Uterus (tissue), 4 donors: Measurements from ENCODE around the gene TMCO1. TPM values are rescaled to one million over a fixed set of nuclear protein-coding genes. Genes with fewer than 3 reads are reported as not detected.
"Not testable (repeated sequence)": the region's sequence is repeated elsewhere in the genome, so short reads cannot be mapped to it uniquely, and the experiment has no call there.

Source experiments
- DNase-seq, 2 donors: peaks; one replicate each; pipeline ENCODE4 v3.0.0-alpha.2; 2019 to 2020
- H3K27ac ChIP-seq, 2 donors: fragments of 200-600 bp; sonication (generic); 1 replicate in 1 of 2; 2 replicates in 1 of 2; pipeline ENCODE4 v1.5.1; 2016 to 2018
- H3K27me3 ChIP-seq, 2 donors: fragments of 200-600 bp; sonication (generic); one replicate each; pipeline ENCODE4 v1.5.1; 2018 to 2019; ENCODE audit warnings: control low read depth in 1 of 2
- H3K36me3 ChIP-seq, 2 donors: fragments of 200-600 bp; sonication (generic); one replicate each; pipeline ENCODE4 v1.5.1; 2019; ENCODE audit warnings: control low read depth in 1 of 2
- H3K4me1 ChIP-seq, 2 donors: fragments of 200-600 bp; sonication (generic); one replicate each; pipeline ENCODE4 v1.5.1; 2018 to 2019; ENCODE audit warnings: control low read depth in 1 of 2
- H3K4me3 ChIP-seq, 2 donors: fragments of 200-600 bp; sonication (generic); 1 replicate in 1 of 2; 2 replicates in 1 of 2; pipeline ENCODE4 v1.5.1; 2018 to 2019; ENCODE audit warnings: mild to moderate bottlenecking in 1 of 2
- H3K9me3 ChIP-seq, 2 donors: fragments of 200-600 bp; sonication (generic); one replicate each; pipeline ENCODE4 v1.5.1; 2019; ENCODE audit warnings: control low read depth in 1 of 2
- CTCF ChIP-seq, 4 experiments: fragments of 200-600 bp in 2 of 4; fragments of 450-650 bp in 2 of 4; sonication (generic) in 2 of 4; IDR thresholded peaks; one replicate each; pipeline ENCODE4 v1.5.1; 2016 to 2019; ENCODE audit warnings: antibody characterized with exemption in 4 of 4, mild to moderate bottlenecking in 2 of 4, moderate library complexity in 1 of 4
- POLR2A ChIP-seq, 2 donors: fragments of 450-650 bp; IDR thresholded peaks; one replicate each; pipeline ENCODE4 v1.6.1; 2016; ENCODE audit warnings: antibody characterized with exemption in 2 of 2, mild to moderate bottlenecking in 1 of 2, moderate library complexity in 1 of 2
- intact Hi-C: fragments of 100-400 bp; cut with DNase I; formaldehyde crosslinking; loops from one replicate; pipeline ENCODE4 v1.15.1; 2023; ENCODE audit warnings: low total_unique reads
- total RNA-seq, 4 donors: library from RNA; depleted of rRNA in 3 of 4; stranded (reverse); fragments of >200 nt in 3 of 4; gene quantifications; one replicate each; pipeline versions ENCODE4 v1.1.0 to v1.2.4, GENCODE V29; 2014 to 2023
- donor health status: DM: yes; HTN: yes; CAD: no.

TMCO1 gene
- total RNA-seq, 4 donors from 2014 or later: 36.2 to 87.1 (median 54.8) TPM

GRCh38 chr1:165759095-165759494 lies 9.6 kb downstream of the TMCO1 start:
- H3K4me3 ChIP-seq: no peak overlapping the region
- no peaks in the 10 kb centered on the region for H3K9me3 ChIP-seq
- H3K27ac ChIP-seq: no peak overlapping the region
- intact Hi-C loops: no loop called here
- no peak for DNase-seq
- no peak for TF ChIP-seq CTCF (IDR thresholded peaks at IDR 0.05)
- TF ChIP-seq POLR2A (IDR thresholded peaks at IDR 0.05): no peak
- H3K27me3 ChIP-seq: no peaks in the 10 kb centered on the region
- no peaks in the 10 kb centered on the region for H3K4me1 ChIP-seq
- H3K36me3 ChIP-seq: no peaks in the 10 kb centered on the region

DNA sequence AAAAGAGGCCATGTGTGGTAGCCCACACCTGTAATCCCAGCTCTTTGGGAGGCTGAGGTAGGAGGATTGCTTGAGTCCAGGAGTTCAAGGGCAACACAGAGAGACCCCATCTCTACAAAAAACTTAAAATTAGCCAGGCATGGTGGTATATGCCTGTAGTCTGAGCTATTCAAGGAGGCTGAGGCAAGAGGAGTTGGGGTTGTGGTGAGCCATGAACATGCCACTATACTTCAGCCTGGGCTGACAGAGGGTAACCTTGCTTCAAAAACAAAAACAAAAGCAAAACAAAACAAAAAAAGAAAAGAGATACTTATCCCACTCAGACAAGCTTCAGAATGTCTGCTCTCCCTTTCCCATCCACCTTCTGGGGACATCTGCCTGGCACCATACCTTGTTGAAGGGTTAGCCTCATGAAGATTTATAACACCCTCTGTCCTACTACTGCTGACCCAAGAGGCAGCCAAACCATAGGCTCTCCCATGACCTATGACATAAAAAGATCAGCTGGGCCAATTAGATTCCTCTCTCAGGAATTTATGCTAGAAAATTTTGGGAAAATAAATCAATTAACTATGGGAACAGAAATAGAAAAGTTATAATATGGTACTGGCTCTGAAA lies 13.2 kb downstream of the TMCO1 start:
- H3K27me3 ChIP-seq: no peaks in the 10 kb centered on the region
- H3K27ac ChIP-seq: no peak overlapping the region
- no peaks in the 10 kb centered on the region for H3K9me3 ChIP-seq
- no peaks in the 10 kb centered on the region for H3K36me3 ChIP-seq
- no peak for DNase-seq
- H3K4me3 ChIP-seq: no peak overlapping the region
- TF ChIP-seq CTCF (IDR thresholded peaks at IDR 0.05) (no peak), POLR2A (IDR thresholded peaks at IDR 0.05) (no peak)
- intact Hi-C loops: no loop called here
- H3K4me1 ChIP-seq: no peaks in the 10 kb centered on the region

- Histone ChIP-seq H3K4me1 (no peaks in the 10 kb centered on the region), H3K4me3 (no peak overlapping the region), H3K9me3 (no peaks in the 10 kb centered on the region), H3K27me3 (no peaks in the 10 kb centered on the region), H3K36me3 (no peaks in the 10 kb centered on the region), H3K27ac (no peak overlapping the region)
- TF ChIP-seq CTCF (IDR thresholded peaks at IDR 0.05) (no peak), POLR2A (IDR thresholded peaks at IDR 0.05) (no peak)
- intact Hi-C loops: no loop called here
- no peak for DNase-seq
These were observed 14.7 kb downstream of the TMCO1 start for GRCh38 chr1:165753934-165754333.

- Histone ChIP-seq H3K9me3 (no peaks in the 10 kb centered on the region), H3K4me1 (no peaks in the 10 kb centered on the region), H3K27ac (no peak overlapping the region), H3K27me3 (no peaks in the 10 kb centered on the region), H3K4me3 (no peak overlapping the region), H3K36me3 (no peaks in the 10 kb centered on the region)
- DNase-seq: no peak
- intact Hi-C loops: no loop called here
- TF ChIP-seq CTCF (IDR thresholded peaks at IDR 0.05): no peak
- no peak for TF ChIP-seq POLR2A (IDR thresholded peaks at IDR 0.05)
These were observed 20.1 kb downstream of the TMCO1 start for GRCh38 chr1:165748550-165748949.

DNA sequence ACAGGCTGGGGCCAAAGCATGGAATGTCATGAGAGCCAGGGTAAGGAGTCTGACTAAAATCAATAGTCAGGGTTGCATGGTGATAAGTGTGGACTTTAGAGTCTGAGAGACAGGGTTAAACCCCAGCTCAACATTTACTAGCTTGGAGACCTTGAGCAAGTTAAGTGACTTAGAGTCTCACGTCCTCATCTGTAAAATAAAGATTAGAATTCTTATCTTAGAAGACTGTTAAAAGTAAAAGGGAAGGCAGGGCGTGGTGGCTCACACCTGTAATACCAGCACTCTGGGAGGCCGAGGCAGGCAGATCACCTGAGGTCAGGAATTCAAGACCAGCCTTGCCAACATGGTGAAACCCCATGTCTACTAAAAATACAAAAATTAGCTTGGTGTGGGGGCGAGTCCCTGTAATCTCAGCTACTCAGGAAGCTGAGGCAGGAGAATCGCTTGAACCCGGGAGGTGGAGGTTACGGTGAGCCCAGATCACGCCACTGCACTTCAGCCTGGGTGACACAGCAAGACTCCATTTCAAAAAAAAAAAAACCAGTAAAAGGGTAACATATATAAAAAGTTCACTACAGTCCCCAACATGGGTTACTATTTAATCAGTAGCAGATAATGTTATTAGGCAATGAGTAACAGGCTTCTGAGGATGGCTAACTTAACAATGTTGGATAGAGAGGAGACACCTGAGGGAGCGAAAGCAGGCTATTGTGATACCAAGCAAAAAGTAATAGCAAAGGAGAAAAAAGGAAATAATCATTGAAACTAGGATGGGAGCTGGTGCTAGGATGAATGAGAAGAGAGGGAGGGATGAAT lies 20.8 kb downstream of the TMCO1 start:
- H3K36me3 ChIP-seq: no peaks in the 10 kb centered on the region
- H3K4me1 ChIP-seq: no peaks in the 10 kb centered on the region
- DNase-seq: no peak
- no peaks in the 10 kb centered on the region for H3K9me3 ChIP-seq
- no peak overlapping the region for H3K4me3 ChIP-seq
- H3K27me3 ChIP-seq: no peaks in the 10 kb centered on the region
- H3K27ac ChIP-seq: no peak overlapping the region
- intact Hi-C loops: no loop called here
- TF ChIP-seq CTCF (IDR thresholded peaks at IDR 0.05): no peak
- no peak for TF ChIP-seq POLR2A (IDR thresholded peaks at IDR 0.05)

- H3K36me3 ChIP-seq, intact Hi-C loops: not testable (repeated sequence)
These were observed 23.8 kb downstream of the TMCO1 start for GRCh38 chr1:165744913-165745312.

More at GRCh38 chr1:165744913-165745312, 23.8 kb downstream of the TMCO1 start:
- H3K4me1 ChIP-seq, H3K9me3 ChIP-seq, H3K4me3 ChIP-seq, H3K27ac ChIP-seq, DNase-seq, H3K27me3 ChIP-seq: not testable (repeated sequence)
